ENCODE data around the gene MTMR2. TPM values are rescaled to one million over a fixed set of nuclear protein-coding genes. Genes with fewer than 3 reads are reported as not detected.

The MTMR2 gene
- total and polyA plus RNA-seq, 9 of the 15 experiments (the other 6 are each of a cell fraction or from before 2014, with no cell fraction given), result 12.6 to 35.8 (median 25.2) TPM

DNA sequence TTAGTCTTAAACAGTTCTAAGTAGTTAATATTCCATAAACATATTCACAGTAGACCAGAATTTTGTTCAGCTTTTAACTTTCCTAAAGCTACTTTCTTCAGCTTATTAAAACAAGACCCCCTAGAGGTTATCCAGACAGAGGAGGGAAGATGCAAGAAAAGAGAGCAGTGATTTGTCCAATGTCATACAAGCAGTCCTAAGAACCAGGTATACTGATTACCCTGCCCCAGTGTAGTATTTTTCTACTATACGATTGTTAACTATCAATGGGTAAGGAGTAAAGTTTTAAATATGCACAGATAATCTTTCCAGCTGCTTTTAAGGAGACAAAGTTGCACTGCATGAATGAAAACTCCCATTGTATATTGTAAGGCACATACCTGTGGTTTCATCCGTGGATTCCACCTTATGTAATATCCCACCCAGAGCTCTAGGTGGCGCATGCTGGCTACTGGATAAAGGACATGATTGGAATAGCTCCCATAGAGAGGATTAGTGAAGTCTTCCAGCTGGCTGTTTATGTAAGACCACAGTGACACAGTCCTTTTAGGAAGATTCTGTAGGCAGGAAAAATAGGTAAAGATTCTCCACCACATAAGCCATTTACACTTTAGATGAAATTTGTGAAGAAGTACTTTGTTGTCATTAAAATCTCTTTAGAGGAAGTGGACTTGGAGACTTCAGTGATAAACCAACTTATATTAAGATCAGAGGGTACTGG, 88.0 kb downstream of the MTMR2 start (continued):
- TF ChIP-seq ZNF507 (tag; conservative IDR thresholded peaks at IDR 0.05) (no peak), NR1H2 (CRISPR knock-in tag; IDR thresholded peaks at IDR 0.05) (no peak), ZNF316 (IDR thresholded peaks at IDR 0.05) (no peak), ZNF699 (CRISPR knock-in tag; IDR thresholded peaks at IDR 0.05; ENCODE audit: insufficient replicate concordance) (no peak), DDX20 (tag; IDR thresholded peaks at IDR 0.05; ENCODE audit: low read depth) (no peak), SOX6 (IDR thresholded peaks at IDR 0.05) (no peak), RAD51 (IDR thresholded peaks at IDR 0.05; ENCODE audit: borderline replicate concordance, low read depth) (no peak)
- TF ChIP-seq, protein P1, sequence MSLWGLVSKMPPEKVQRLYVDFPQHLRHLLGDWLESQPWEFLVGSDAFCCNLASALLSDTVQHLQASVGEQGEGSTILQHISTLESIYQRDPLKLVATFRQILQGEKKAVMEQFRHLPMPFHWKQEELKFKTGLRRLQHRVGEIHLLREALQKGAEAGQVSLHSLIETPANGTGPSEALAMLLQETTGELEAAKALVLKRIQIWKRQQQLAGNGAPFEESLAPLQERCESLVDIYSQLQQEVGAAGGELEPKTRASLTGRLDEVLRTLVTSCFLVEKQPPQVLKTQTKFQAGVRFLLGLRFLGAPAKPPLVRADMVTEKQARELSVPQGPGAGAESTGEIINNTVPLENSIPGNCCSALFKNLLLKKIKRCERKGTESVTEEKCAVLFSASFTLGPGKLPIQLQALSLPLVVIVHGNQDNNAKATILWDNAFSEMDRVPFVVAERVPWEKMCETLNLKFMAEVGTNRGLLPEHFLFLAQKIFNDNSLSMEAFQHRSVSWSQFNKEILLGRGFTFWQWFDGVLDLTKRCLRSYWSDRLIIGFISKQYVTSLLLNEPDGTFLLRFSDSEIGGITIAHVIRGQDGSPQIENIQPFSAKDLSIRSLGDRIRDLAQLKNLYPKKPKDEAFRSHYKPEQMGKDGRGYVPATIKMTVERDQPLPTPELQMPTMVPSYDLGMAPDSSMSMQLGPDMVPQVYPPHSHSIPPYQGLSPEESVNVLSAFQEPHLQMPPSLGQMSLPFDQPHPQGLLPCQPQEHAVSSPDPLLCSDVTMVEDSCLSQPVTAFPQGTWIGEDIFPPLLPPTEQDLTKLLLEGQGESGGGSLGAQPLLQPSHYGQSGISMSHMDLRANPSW (CRISPR knock-in tag; IDR thresholded peaks at IDR 0.05), result no peak
- TF ChIP-seq, protein P2, sequence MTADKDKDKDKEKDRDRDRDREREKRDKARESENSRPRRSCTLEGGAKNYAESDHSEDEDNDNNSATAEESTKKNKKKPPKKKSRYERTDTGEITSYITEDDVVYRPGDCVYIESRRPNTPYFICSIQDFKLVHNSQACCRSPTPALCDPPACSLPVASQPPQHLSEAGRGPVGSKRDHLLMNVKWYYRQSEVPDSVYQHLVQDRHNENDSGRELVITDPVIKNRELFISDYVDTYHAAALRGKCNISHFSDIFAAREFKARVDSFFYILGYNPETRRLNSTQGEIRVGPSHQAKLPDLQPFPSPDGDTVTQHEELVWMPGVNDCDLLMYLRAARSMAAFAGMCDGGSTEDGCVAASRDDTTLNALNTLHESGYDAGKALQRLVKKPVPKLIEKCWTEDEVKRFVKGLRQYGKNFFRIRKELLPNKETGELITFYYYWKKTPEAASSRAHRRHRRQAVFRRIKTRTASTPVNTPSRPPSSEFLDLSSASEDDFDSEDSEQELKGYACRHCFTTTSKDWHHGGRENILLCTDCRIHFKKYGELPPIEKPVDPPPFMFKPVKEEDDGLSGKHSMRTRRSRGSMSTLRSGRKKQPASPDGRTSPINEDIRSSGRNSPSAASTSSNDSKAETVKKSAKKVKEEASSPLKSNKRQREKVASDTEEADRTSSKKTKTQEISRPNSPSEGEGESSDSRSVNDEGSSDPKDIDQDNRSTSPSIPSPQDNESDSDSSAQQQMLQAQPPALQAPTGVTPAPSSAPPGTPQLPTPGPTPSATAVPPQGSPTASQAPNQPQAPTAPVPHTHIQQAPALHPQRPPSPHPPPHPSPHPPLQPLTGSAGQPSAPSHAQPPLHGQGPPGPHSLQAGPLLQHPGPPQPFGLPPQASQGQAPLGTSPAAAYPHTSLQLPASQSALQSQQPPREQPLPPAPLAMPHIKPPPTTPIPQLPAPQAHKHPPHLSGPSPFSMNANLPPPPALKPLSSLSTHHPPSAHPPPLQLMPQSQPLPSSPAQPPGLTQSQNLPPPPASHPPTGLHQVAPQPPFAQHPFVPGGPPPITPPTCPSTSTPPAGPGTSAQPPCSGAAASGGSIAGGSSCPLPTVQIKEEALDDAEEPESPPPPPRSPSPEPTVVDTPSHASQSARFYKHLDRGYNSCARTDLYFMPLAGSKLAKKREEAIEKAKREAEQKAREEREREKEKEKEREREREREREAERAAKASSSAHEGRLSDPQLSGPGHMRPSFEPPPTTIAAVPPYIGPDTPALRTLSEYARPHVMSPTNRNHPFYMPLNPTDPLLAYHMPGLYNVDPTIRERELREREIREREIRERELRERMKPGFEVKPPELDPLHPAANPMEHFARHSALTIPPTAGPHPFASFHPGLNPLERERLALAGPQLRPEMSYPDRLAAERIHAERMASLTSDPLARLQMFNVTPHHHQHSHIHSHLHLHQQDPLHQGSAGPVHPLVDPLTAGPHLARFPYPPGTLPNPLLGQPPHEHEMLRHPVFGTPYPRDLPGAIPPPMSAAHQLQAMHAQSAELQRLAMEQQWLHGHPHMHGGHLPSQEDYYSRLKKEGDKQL (CRISPR knock-in tag; IDR thresholded peaks at IDR 0.05; ENCODE audit: borderline replicate concordance), result no peak
- TF ChIP-seq, protein P3, sequence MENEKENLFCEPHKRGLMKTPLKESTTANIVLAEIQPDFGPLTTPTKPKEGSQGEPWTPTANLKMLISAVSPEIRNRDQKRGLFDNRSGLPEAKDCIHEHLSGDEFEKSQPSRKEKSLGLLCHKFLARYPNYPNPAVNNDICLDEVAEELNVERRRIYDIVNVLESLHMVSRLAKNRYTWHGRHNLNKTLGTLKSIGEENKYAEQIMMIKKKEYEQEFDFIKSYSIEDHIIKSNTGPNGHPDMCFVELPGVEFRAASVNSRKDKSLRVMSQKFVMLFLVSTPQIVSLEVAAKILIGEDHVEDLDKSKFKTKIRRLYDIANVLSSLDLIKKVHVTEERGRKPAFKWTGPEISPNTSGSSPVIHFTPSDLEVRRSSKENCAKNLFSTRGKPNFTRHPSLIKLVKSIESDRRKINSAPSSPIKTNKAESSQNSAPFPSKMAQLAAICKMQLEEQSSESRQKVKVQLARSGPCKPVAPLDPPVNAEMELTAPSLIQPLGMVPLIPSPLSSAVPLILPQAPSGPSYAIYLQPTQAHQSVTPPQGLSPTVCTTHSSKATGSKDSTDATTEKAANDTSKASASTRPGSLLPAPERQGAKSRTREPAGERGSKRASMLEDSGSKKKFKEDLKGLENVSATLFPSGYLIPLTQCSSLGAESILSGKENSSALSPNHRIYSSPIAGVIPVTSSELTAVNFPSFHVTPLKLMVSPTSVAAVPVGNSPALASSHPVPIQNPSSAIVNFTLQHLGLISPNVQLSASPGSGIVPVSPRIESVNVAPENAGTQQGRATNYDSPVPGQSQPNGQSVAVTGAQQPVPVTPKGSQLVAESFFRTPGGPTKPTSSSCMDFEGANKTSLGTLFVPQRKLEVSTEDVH (IDR thresholded peaks at IDR 0.05; ENCODE audit: low read depth, partially characterized antibody), result no peak
- TF ChIP-seq, protein P4, sequence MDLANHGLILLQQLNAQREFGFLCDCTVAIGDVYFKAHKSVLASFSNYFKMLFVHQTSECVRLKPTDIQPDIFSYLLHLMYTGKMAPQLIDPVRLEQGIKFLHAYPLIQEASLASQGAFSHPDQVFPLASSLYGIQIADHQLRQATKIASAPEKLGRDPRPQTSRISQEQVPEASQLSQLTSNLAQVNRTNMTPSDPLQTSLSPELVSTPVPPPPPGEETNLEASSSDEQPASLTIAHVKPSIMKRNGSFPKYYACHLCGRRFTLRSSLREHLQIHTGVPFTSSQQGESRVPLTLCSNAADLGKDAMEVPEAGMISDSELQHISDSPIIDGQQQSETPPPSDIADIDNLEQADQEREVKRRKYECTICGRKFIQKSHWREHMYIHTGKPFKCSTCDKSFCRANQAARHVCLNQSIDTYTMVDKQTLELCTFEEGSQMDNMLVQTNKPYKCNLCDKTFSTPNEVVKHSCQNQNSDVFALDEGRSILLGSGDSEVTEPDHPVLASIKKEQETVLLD (IDR thresholded peaks at IDR 0.05), result no peak
- TF ChIP-seq, protein P5, sequence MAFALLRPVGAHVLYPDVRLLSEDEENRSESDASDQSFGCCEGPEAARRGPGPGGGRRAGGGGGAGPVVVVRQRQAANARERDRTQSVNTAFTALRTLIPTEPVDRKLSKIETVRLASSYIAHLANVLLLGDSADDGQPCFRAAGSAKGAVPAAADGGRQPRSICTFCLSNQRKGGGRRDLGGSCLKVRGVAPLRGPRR (CRISPR knock-in tag; IDR thresholded peaks at IDR 0.05), result no peak
- TF ChIP-seq, protein P6, sequence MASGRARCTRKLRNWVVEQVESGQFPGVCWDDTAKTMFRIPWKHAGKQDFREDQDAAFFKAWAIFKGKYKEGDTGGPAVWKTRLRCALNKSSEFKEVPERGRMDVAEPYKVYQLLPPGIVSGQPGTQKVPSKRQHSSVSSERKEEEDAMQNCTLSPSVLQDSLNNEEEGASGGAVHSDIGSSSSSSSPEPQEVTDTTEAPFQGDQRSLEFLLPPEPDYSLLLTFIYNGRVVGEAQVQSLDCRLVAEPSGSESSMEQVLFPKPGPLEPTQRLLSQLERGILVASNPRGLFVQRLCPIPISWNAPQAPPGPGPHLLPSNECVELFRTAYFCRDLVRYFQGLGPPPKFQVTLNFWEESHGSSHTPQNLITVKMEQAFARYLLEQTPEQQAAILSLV (tag; IDR thresholded peaks at IDR 0.05), result no peak
